Activated B cell treated with CpG ODN at 0.5 μM for 24 hours (primary cell): ENCODE data around the gene COL11A1. TPM values are rescaled to one million over a fixed set of nuclear protein-coding genes. Genes with fewer than 3 reads are reported as not detected.

ENCODE experiments used
- ATAC-seq: fragments of 200-7000 bp; cut with Tn5 transposase; one replicate; pipeline ENCODE4 v1.10.0; 2021; ENCODE audit warnings: low read depth, mild to moderate bottlenecking, moderate library complexity
- CTCF ChIA-PET: fragments of 350-600 bp; sonication (Branson Sonifier 250); formaldehyde crosslinking; loops from one replicate; lab custom pipeline; 2021; ENCODE audit warnings: antibody characterized with exemption; lab: Charles Lee
- POLR2A ChIA-PET: fragments of 350-600 bp; sonication (Branson Sonifier 250); formaldehyde crosslinking; loops from one replicate; lab custom pipeline; 2021; ENCODE audit warnings: antibody characterized with exemption; lab: Charles Lee
- DNase-seq: peaks from one replicate; pipeline ENCODE4 v3.0.0; 2022
- H3K27ac Mint-ChIP-seq: one replicate; pipeline ENCODE4 v1.8.0; 2020; ENCODE audit warnings: mixed read lengths
- H3K27me3 Mint-ChIP-seq: one replicate; pipeline ENCODE4 v1.8.0; 2021; ENCODE audit warnings: mixed read lengths
- H3K36me3 Mint-ChIP-seq: one replicate; pipeline ENCODE4 v1.8.0; 2021; ENCODE audit warnings: low read depth, mixed read lengths
- H3K4me1 Mint-ChIP-seq: one replicate; pipeline ENCODE4 v1.8.0; 2021; ENCODE audit warnings: mixed read lengths
- H3K4me3 Mint-ChIP-seq: one replicate; pipeline ENCODE4 v1.8.0; 2020; ENCODE audit warnings: mild to moderate bottlenecking, mixed read lengths
- H3K9me3 Mint-ChIP-seq: one replicate; pipeline ENCODE4 v1.8.0; 2020; ENCODE audit warnings: mixed read lengths
- CTCF ChIP-seq: fragments of 200-600 bp; IDR thresholded peaks from one replicate; pipeline ENCODE4 v1.8.0; 2022; ENCODE audit warnings: antibody characterized with exemption, mild to moderate bottlenecking
- intact Hi-C: fragments of 100-400 bp; cut with micrococcal nuclease; formaldehyde crosslinking; loops from one replicate; pipeline ENCODE4 v1.15.1; 2024
- total RNA-seq: library from RNA; stranded (reverse); gene quantifications from 2 replicates; pipeline ENCODE4 v1.2.3, GENCODE V29; 2022

The COL11A1 gene
- total RNA-seq: not detected in 2 replicates

- H3K36me3 Mint-ChIP-seq: no peaks in the 10 kb centered on the region
- intact Hi-C loops: no loop called here
- peaks cover 15% of the 10 kb centered on the region for H3K27me3 Mint-ChIP-seq
- H3K27ac Mint-ChIP-seq: no peak within 1 kb of the TSS
- no peaks in the 10 kb centered on the region for H3K9me3 Mint-ChIP-seq
- TF ChIP-seq CTCF: no peak
- peaks cover 15% of the 10 kb centered on the region for H3K4me1 Mint-ChIP-seq
- ChIA-PET POLR2A (no interaction called here), CTCF (no interaction called here)
- DNase-seq: no peak
- no peak for ATAC-seq
- peak within 1 kb of the TSS; percentile 4 for H3K4me3 Mint-ChIP-seq
These were observed at the start of gene COL11A1 for GRCh38 chr1:103108376-103109150. COL11A1 (minus strand) TSS chr1:103108522; CDS start chr1:103108178, 344 bp downstream.

GRCh38 chr1:103156966-103157365 lies 48.6 kb upstream of the COL11A1 start:
- ChIA-PET POLR2A (no interaction called here), CTCF (no interaction called here)
- intact Hi-C loops: no loop called here
- no peak overlapping the region for H3K27ac Mint-ChIP-seq
- no peak for TF ChIP-seq CTCF
- no peaks in the 10 kb centered on the region for H3K27me3 Mint-ChIP-seq
- H3K4me3 Mint-ChIP-seq: no peak overlapping the region
- no peak for DNase-seq
- H3K36me3 Mint-ChIP-seq: no peaks in the 10 kb centered on the region
- no peak for ATAC-seq
- no peaks in the 10 kb centered on the region for H3K9me3 Mint-ChIP-seq
- no peaks in the 10 kb centered on the region for H3K4me1 Mint-ChIP-seq

- H3K36me3 Mint-ChIP-seq: no peaks in the 10 kb centered on the region
- peaks cover 1% of the 10 kb centered on the region for H3K9me3 Mint-ChIP-seq
- H3K4me1 Mint-ChIP-seq: no peaks in the 10 kb centered on the region
- ChIA-PET POLR2A (no interaction called here), CTCF (no interaction called here)
- no peak overlapping the region for H3K27ac Mint-ChIP-seq
- no peaks in the 10 kb centered on the region for H3K27me3 Mint-ChIP-seq
- no peak overlapping the region for H3K4me3 Mint-ChIP-seq
- DNase-seq (no peak), ATAC-seq (no peak)
- intact Hi-C loops: no loop called here
- no peak for TF ChIP-seq CTCF
These were observed 37.8 kb upstream of the COL11A1 start for GRCh38 chr1:103146166-103146565.

- POLR2A ChIA-PET: no interaction called here
- no peak for DNase-seq
- Mint-ChIP-seq H3K4me1 (no peaks in the 10 kb centered on the region), H3K9me3 (peaks cover 1% of the 10 kb centered on the region), H3K36me3 (no peaks in the 10 kb centered on the region), H3K27ac (no peak overlapping the region), H3K27me3 (no peaks in the 10 kb centered on the region), H3K4me3 (no peak overlapping the region)
- CTCF ChIA-PET: no interaction called here
- intact Hi-C loops: no loop called here
- TF ChIP-seq CTCF: no peak
- ATAC-seq: no peak
These were observed 37.1 kb upstream of the COL11A1 start for GRCh38 chr1:103145449-103145848.

- no peaks in the 10 kb centered on the region for H3K36me3 Mint-ChIP-seq
- ChIA-PET CTCF (no interaction called here), POLR2A (no interaction called here)
- H3K9me3 Mint-ChIP-seq: peaks cover 1% of the 10 kb centered on the region
- no peak for DNase-seq
- no peaks in the 10 kb centered on the region for H3K27me3 Mint-ChIP-seq
- H3K4me1 Mint-ChIP-seq: no peaks in the 10 kb centered on the region
- no peak for ATAC-seq
- no peak overlapping the region for H3K27ac Mint-ChIP-seq
- H3K4me3 Mint-ChIP-seq: no peak overlapping the region
- intact Hi-C loops: no loop called here
- no peak for TF ChIP-seq CTCF
These were observed 36.4 kb upstream of the COL11A1 start for GRCh38 chr1:103144681-103145080.
